Fibroblast of the conjunctiva (primary cell): ENCODE data around the gene MTREX.
A peak's percentile ranks its signal among the peaks of the same experiment; 100 is the strongest.
"Not testable (repeated sequence)": the region's sequence is repeated elsewhere in the genome, so short reads cannot be mapped to it uniquely, and the experiment has no call there.

Experiments
- DNase-seq: peaks from one replicate; pipeline ENCODE4 v3.0.0-alpha.2; 2010; ENCODE audit warnings: low read depth

MTREX gene

DNA sequence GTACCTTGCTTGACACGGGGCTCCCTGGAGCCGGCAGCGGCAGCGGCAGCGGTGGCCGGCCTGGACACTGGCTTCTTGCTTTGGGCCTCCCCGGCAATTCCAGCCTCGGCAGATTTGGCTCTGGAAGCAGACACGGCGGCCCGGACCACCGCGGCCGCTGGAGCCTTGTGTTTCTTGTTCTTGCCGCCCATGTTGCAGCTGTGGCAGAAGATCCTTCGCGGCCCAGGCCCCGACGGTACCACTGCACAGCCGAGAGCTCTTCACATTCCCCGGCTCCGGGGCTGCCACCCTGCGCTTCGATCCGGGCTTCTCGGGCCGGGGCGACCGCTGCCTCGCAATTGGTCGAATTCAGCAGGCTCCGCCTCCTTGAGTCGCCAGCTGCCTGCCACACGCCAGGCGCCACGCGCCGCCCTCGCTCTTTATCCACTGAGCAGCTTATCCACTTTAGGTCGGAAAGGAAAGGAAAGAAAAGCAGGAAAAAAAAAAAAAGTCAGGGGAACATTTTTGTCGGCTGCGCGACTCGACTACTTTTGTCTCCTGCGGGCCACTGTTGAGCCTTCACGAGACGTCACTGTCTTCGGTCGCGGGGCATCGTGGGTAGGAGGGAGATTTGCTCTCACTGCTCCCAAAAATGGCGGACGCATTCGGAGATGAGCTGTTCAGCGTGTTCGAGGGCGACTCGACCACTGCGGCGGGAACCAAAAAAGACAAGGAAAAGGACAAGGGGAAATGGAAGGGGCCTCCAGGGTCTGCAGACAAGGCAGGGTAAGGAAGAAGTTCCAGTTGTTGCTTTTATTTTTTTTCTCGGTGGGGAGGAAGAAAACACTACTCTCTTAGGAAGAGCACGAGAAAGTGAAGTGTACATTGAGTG lies at the start of gene MTREX, which contains the start of gene DHX29:
MTREX (plus strand) TSS at position 607 of the 871 bp plus-strand sequence; CDS start at position 632, 25 bp downstream.
DHX29 (minus strand) TSS at position 312 of the 871 bp plus-strand sequence; CDS start at position 191, 121 bp downstream.
- peak; percentile 81 for DNase-seq

- no peak for DNase-seq
Observed at GRCh38 chr5:55258339-55258738, 49.5 kb upstream of the MTREX start.

DNA sequence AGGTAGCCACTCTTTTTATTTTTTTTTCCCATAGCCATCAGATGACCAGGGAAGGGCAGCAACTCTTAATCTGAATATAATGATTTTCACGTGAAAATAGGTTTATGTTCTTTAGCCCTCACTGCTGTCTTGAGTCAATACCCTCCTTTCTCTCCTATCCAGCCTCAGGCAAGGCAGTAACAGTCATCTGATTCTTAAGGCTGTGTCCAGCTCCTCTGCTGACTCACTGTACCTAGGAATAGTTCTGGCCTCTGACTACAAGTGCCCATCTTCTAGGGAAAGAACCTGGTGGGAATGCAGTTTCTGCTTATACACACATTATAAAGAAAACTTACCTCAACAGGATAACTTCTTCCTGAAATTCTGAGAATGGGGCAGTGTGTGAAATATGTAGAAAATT lies 31.0 kb upstream of the MTREX start:
- DNase-seq: no peak

GRCh38 chr5:55278778-55279177 lies 29.0 kb upstream of the MTREX start:
- no peak for DNase-seq

GRCh38 chr5:55286411-55286933 lies 21.3 kb upstream of the MTREX start:
- no peak for DNase-seq

GRCh38 chr5:55289808-55290207 lies 18.0 kb upstream of the MTREX start:
- no peak for DNase-seq

DNA sequence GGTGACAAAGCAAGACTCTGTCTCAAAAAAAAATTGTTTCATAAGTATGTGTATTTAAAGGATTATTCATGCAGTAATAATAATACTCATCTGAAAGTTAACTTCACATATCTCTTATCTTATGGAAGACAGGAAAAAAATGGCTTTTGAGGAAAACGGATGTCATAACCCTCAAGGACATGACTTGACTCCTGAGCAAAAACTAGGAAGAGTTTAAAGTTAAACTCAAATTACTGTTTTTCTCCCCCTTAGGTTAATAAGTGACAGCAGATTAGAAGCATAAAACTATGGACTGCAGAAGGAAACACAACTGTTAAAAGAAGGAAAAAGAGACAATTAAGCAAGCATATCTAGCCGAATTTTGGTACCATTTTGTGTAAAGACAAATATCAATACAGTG lies 16.8 kb upstream of the MTREX start:
- no peak for DNase-seq

DNA sequence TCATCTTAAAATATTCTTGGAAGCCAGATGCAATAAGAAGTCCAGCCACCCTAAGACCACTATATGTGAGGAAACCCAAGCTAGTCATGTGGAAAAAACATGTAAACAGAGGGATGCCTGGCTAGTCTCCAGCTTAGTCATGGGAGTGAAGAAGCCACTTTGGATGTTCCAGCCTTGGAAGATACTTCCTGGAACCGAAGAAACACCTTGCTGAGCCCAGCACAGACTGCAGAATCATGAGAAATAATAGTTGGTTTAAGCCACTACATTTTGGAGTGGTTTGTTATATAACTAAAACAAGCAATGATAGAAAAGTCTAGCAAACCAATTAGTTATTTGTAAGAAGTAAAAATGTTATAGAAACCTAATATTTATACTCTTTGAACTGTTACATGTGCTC lies 12.9 kb upstream of the MTREX start:
- no peak for DNase-seq

- no peak for DNase-seq
Observed at GRCh38 chr5:55300890-55301289, 6.9 kb upstream of the MTREX start.

GRCh38 chr5:55303238-55303690 lies 4.5 kb upstream of the MTREX start:
- DNase-seq: peak; percentile 59

DNA sequence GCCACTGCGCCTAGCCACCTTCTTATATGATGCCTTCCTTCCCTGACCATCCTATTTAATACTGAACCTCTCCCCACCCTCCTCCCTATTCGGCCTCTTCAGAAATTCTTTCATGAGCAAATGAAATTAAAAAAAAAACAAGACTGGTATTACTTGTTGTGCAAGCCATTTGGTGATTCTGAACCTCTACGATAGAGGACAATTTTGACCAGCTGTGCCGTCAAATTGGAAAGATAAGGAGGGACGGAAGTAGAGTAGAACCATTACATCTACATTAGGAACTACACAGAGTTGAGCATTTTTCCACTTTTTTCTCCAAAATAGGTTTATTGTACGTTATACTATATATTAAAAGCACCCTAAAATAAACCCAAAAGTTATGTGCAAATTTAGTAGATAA lies 3.2 kb upstream of the MTREX start:
- DNase-seq: no peak

GRCh38 chr5:55305345-55305744 lies 2.4 kb upstream of the MTREX start:
- no peak for DNase-seq

- no peak for DNase-seq
Observed at GRCh38 chr5:55306641-55307382, 977 bp upstream of the MTREX start.

GRCh38 chr5:55308254-55308836 lies 556 bp downstream of the MTREX start:
- no peak for DNase-seq

DNA sequence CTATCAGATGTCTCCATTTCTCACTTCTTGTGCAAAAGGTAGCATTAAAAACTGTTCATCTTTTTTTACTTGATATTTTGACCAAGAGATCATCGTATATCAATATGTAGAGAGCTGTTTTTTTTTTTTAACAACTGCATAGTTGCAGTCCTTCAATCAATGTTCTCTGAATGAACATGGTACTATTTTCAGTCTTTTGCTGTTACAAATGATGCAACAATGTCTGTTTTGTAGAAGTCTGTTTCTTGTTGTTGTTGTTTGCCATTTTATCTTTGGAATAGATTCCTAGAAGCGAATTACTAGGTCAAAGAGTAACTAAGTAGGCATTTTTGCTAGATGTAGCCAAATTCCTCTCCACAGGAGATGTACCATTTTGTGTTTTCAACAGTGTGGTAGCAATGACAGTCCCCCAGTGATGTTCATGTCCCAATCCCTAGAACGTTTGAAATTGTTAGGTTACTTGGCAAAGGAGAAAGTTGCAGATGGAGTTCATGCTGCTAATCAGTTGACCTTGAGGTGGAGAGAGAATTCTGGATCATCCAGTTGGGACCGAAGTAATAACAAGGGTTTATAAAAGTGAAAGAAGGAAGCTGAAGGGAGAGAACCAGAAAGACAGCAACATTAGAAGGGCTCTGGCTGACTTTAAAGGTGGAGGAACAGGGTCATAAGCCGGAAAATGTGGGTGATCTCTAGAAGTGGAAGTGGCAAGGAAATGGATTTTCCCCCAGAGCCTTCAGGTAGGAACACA lies 6.3 kb downstream of the MTREX start:
- DNase-seq: no peak

- no peak for DNase-seq
Observed at GRCh38 chr5:55316289-55316688, 8.5 kb downstream of the MTREX start.

DNA sequence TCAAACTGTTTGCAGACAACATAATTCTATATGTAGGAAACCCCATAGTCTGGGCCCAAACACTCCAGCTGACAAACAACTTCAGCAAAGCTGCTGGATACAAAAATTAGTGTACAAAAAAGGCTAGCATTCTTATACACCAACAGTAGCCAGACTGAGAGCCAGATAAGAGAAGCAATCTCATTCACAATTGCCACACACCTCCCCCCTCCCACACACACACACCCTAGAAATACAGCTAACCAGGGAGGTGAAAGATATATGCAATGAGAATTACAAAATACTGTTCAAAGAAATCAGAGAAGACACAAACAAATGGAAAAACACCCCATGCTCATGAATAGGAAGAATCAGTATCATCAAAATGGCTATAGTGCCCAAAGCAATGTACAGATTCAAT lies 9.0 kb downstream of the MTREX start:
- DNase-seq: no peak

DNA sequence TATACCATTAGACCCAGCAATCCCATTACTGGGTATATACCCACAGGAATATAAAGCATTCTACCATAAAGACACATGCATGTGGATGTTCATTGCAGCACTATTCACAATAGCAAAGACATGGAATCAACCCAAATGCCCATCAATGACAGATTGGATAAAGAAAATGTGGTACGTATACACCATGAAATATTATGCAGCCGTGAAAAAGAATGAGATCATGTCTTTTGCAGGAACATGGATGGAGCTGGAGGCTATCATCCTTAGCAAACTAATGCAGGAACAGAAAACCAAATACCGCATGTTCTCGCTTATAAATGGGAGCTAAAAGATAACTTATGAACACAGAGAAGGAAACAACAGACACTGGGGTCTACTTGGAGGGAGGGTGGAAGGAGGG lies 10.4 kb downstream of the MTREX start:
- not testable (repeated sequence) for DNase-seq

DNA sequence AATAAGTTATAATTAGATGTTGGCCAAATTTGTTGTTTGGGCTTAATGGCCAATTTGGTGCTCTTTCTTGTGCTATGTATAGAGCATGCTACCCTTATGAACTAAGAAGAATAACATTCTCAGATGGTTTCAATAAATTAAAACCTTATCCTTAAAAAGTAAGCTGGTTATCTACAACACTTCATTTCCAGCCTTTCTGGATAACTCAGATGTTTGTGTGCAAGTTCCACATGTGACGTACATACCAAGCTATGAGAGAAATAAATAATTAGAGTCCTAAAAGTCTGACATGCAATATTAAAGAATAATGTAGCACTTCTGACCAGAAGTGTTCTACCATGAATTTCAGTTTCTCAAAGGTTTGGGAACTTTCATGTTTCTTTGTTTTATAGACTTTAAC lies 11.7 kb downstream of the MTREX start:
- DNase-seq: no peak

- no peak for DNase-seq
Observed at GRCh38 chr5:55320571-55320970, 12.8 kb downstream of the MTREX start.

DNA sequence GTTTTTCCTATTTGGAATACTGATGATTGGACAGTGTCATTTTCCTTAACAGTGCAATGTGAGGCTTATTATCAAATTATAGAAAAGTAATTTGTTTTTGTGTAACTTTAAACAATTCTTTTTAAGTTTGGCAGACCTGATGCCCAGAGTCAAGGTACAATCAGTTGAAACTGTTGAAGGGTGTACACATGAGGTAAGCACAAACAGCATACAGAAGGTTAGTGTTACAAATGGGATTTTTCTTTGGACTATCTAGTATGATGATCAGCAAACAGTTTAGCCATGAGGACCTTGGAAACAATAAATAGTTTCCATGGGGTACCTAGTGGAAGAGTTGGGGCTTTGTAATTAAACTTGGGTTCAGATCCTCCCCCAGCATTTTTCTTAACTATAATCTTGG lies 16.2 kb downstream of the MTREX start:
- no peak for DNase-seq
